GM23338 (cell line): Measurements from ENCODE around the gene ANKRD61. TPM values are rescaled to one million over a fixed set of nuclear protein-coding genes. Genes with fewer than 3 reads are reported as not detected.

ENCODE experiments used
- ATAC-seq: fragments of 200-7000 bp; cut with Tn5 transposase; 3 replicates; pipeline ENCODE4 v1.9.1; 2020
- DNase-seq: peaks from one replicate; pipeline ENCODE4 v3.0.0-alpha.2; 2015; ENCODE audit warnings: low spot score
- H2AFZ ChIP-seq: fragments of 200-600 bp; sonication (generic); 2 replicates; pipeline ENCODE4 v1.8.0; 2016; ENCODE audit warnings: antibody characterized with exemption, mild to moderate bottlenecking, moderate library complexity
- H3F3A ChIP-seq: fragments of 200-600 bp; sonication (generic); replicated peaks from 2 replicates; pipeline ENCODE4 v1.8.0; 2017; ENCODE audit warnings: antibody characterized with exemption, mixed run types, low read depth
- H3K27ac ChIP-seq: fragments of 200-600 bp; sonication (generic); 2 replicates; pipeline ENCODE4 v1.6.1; 2016; ENCODE audit warnings: low read depth
- H3K27me3 ChIP-seq: fragments of 200-600 bp; sonication (generic); 2 replicates; pipeline ENCODE4 v1.8.0; 2016; ENCODE audit warnings: mild to moderate bottlenecking, mixed run types, moderate library complexity; ENCODE audit not compliant: insufficient read depth
- H3K36me3 ChIP-seq: fragments of 200-600 bp; sonication (generic); 2 replicates; pipeline ENCODE4 v1.8.0; 2016; ENCODE audit warnings: mild to moderate bottlenecking; ENCODE audit not compliant: insufficient read depth
- H3K4me1 ChIP-seq: fragments of 200-600 bp; sonication (generic); 2 replicates; pipeline ENCODE4 v1.8.0; 2016; ENCODE audit warnings: mild to moderate bottlenecking, moderate library complexity; ENCODE audit not compliant: insufficient read depth
- H3K4me2 ChIP-seq: fragments of 200-600 bp; sonication (generic); 2 replicates; pipeline ENCODE4 v1.7.1; 2017; ENCODE audit warnings: mixed run types
- H3K4me3 ChIP-seq: fragments of 200-600 bp; sonication (generic); 2 replicates; pipeline ENCODE4 v1.6.1; 2016; ENCODE audit warnings: mixed run types
- H3K79me2 ChIP-seq: fragments of 200-600 bp; sonication (generic); replicated peaks from 2 replicates; pipeline ENCODE4 v1.8.0; 2017; ENCODE audit warnings: mild to moderate bottlenecking; ENCODE audit not compliant: insufficient read depth
- H3K9me2 ChIP-seq: fragments of 200-600 bp; sonication (generic); 2 replicates; pipeline ENCODE4 v1.8.0; 2017; ENCODE audit not compliant: insufficient read depth
- H4K20me1 ChIP-seq: fragments of 200-600 bp; sonication (generic); replicated peaks from 2 replicates; pipeline ENCODE4 v1.8.0; 2017; ENCODE audit warnings: mild to moderate bottlenecking; ENCODE audit not compliant: insufficient read depth
- H3K27ac Mint-ChIP-seq: 2 replicates; pipeline ENCODE4 v1.8.0; 2020; ENCODE audit warnings: inconsistent platforms, mild to moderate bottlenecking, moderate library complexity, mixed read lengths
- H3K27me3 Mint-ChIP-seq: 3 replicates; pipeline ENCODE4 v1.8.0; 2022; ENCODE audit warnings: low read depth, mild to moderate bottlenecking, moderate library complexity, mixed read lengths, inconsistent platforms; ENCODE audit not compliant: insufficient read depth, poor library complexity
- H3K36me3 Mint-ChIP-seq: 3 replicates; pipeline ENCODE4 v1.8.0; 2021; ENCODE audit warnings: low read depth, mild to moderate bottlenecking, inconsistent platforms, moderate library complexity, mixed read lengths
- H3K4me1 Mint-ChIP-seq: 3 replicates; pipeline ENCODE4 v1.8.0; 2020; ENCODE audit warnings: mild to moderate bottlenecking, inconsistent platforms, mixed read lengths
- H3K4me3 Mint-ChIP-seq: 3 replicates; pipeline ENCODE4 v1.8.0; 2021; ENCODE audit warnings: moderate library complexity, mild to moderate bottlenecking, inconsistent platforms, mixed read lengths
- H3K9me3 Mint-ChIP-seq: 3 replicates; pipeline ENCODE4 v1.8.0; 2020; ENCODE audit warnings: moderate library complexity, mild to moderate bottlenecking, inconsistent platforms, mixed read lengths
- CREB1 ChIP-seq: fragments of 250-450 bp; sonication (Bioruptor Pico); IDR thresholded peaks from 2 replicates; pipeline ENCODE4 v1.5.0; 2020; ENCODE audit warnings: low read depth, mild to moderate bottlenecking, moderate library complexity
- JUNB ChIP-seq: IDR thresholded peaks from one replicate; pipeline ENCODE4 v1.6.1; 2016; ENCODE audit warnings: antibody characterized with exemption; ENCODE audit not compliant: unreplicated experiment
- NANOG ChIP-seq: IDR thresholded peaks from 2 replicates; pipeline ENCODE4 v1.6.1; 2016; ENCODE audit warnings: antibody characterized with exemption, borderline replicate concordance
- STAT1 ChIP-seq: IDR thresholded peaks from one replicate; pipeline ENCODE4 v1.6.1; 2016; ENCODE audit warnings: antibody characterized with exemption; ENCODE audit not compliant: unreplicated experiment
- ZNF114 ChIP-seq: fragments of 250-450 bp; sonication (Bioruptor Pico); IDR thresholded peaks from 2 replicates; pipeline ENCODE4 v1.5.0; 2020; ENCODE audit warnings: mild to moderate bottlenecking, moderate library complexity
- ZNF331 ChIP-seq: fragments of 250-450 bp; sonication (Bioruptor Pico); IDR thresholded peaks from 2 replicates; pipeline ENCODE4 v1.5.0; 2020; ENCODE audit warnings: low read depth, mild to moderate bottlenecking, moderate library complexity
- polyA plus RNA-seq: library from polyadenylated mRNA; unstranded; fragments of >200 nt; fragmentation: Nextera tagmentation; extraction: Ambion mirVana; gene quantifications from 2 replicates; pipeline ENCODE4 v1.2.1, GENCODE V29; 2016
- total RNA-seq: library from RNA; depleted of rRNA; stranded (reverse); fragments of >200 nt; shearing (Covaris generic); gene quantifications from 2 replicates; pipeline ENCODE4 v1.2.3, GENCODE V29; 2014
- TF ChIP-seq, protein P1 (sequence below): IDR thresholded peaks from one replicate; pipeline ENCODE4 v1.6.1; 2018; ENCODE audit warnings: antibody characterized with exemption; ENCODE audit not compliant: unreplicated experiment
- TF ChIP-seq, protein P2 (sequence below): IDR thresholded peaks from 2 replicates; pipeline ENCODE4 v1.6.1; 2016; ENCODE audit warnings: antibody characterized with exemption
- TF ChIP-seq, protein P3 (sequence below), 2 experiments: fragments of 200-600 bp in 1 of 2; sonication (generic) in 1 of 2; conservative IDR thresholded peaks; 2 replicates each; pipeline versions ENCODE4 v1.5.1 to v1.6.1; 2016 to 2017; ENCODE audit warnings: antibody characterized with exemption in 2 of 2, low read depth in 2 of 2, mild to moderate bottlenecking in 2 of 2, moderate library complexity in 1 of 2

The ANKRD61 gene
- total and polyA plus RNA-seq, 2 experiments from 2014 or later = 0.42 to 1.2 TPM

DNA sequence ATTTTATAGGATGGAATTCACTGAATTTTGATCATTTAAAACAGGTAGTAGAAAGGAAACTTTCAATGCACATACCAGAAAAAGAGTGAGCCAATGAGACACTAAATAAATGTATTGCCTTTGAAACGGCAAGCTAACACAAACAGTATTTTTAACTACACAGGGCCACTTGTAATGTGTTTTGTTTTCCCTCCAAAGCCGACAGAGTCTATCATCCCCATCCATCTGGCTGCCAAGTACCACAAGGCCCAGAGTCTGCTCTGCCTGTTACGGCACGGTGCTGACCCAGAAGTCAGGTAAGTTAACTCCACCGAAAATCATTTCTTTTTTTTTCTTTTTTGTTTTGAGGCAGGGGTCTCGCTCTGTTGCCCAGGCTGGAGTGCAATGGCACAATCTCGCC is 1.5 kb downstream of the ANKRD61 start (continued):
- TF ChIP-seq, protein P1, sequence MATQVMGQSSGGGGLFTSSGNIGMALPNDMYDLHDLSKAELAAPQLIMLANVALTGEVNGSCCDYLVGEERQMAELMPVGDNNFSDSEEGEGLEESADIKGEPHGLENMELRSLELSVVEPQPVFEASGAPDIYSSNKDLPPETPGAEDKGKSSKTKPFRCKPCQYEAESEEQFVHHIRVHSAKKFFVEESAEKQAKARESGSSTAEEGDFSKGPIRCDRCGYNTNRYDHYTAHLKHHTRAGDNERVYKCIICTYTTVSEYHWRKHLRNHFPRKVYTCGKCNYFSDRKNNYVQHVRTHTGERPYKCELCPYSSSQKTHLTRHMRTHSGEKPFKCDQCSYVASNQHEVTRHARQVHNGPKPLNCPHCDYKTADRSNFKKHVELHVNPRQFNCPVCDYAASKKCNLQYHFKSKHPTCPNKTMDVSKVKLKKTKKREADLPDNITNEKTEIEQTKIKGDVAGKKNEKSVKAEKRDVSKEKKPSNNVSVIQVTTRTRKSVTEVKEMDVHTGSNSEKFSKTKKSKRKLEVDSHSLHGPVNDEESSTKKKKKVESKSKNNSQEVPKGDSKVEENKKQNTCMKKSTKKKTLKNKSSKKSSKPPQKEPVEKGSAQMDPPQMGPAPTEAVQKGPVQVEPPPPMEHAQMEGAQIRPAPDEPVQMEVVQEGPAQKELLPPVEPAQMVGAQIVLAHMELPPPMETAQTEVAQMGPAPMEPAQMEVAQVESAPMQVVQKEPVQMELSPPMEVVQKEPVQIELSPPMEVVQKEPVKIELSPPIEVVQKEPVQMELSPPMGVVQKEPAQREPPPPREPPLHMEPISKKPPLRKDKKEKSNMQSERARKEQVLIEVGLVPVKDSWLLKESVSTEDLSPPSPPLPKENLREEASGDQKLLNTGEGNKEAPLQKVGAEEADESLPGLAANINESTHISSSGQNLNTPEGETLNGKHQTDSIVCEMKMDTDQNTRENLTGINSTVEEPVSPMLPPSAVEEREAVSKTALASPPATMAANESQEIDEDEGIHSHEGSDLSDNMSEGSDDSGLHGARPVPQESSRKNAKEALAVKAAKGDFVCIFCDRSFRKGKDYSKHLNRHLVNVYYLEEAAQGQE = no peak
- TF ChIP-seq STAT1 = no peak

DNA sequence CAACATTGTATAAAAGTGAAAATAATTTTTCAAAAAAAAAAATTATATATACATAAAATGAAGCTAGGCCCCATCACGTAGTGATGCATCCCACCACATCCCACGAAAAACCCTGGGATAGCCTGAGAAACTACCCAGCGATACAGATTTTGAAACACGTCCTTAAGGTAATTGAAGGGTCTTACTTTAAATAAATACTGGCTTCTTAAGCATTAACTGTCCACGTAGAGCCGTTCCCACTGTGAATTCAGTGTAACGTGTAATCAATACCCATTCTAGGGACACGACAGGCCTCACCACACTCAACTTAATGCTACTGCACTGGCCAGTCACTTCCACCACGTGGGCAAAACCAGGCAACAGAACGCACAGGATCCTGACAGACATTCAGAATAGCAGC is 4.0 kb downstream of the ANKRD61 start:
- Mint-ChIP-seq H3K4me1 (no peaks in the 10 kb centered on the region), H3K9me3 (no peaks in the 10 kb centered on the region), H3K36me3 (peaks cover 70% of the 10 kb centered on the region), H3K27ac (no peak overlapping the region), H3K27me3 (peaks cover 4% of the 10 kb centered on the region), H3K4me3 (no peak overlapping the region)
- Histone ChIP-seq H3F3A (no peaks in the 10 kb centered on the region), H3K9me2 (no peaks in the 10 kb centered on the region), H3K79me2 (peaks cover 29% of the 10 kb centered on the region), H4K20me1 (peaks cover 19% of the 10 kb centered on the region), H3K4me3 (no peak overlapping the region), H3K27ac (no peak overlapping the region), H3K4me2 (no peak overlapping the region), H2AFZ (no peak overlapping the region), H3K27me3 (no peaks in the 10 kb centered on the region), H3K36me3 (peaks cover 49% of the 10 kb centered on the region), H3K4me1 (no peaks in the 10 kb centered on the region)
- TF ChIP-seq, protein P2, sequence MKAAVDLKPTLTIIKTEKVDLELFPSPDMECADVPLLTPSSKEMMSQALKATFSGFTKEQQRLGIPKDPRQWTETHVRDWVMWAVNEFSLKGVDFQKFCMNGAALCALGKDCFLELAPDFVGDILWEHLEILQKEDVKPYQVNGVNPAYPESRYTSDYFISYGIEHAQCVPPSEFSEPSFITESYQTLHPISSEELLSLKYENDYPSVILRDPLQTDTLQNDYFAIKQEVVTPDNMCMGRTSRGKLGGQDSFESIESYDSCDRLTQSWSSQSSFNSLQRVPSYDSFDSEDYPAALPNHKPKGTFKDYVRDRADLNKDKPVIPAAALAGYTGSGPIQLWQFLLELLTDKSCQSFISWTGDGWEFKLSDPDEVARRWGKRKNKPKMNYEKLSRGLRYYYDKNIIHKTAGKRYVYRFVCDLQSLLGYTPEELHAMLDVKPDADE = no peak
- TF ChIP-seq ZNF331 (CRISPR knock-in tag) = no peak
- no peak for TF ChIP-seq ZNF114 (CRISPR knock-in tag)
- TF ChIP-seq NANOG = no peak
- TF ChIP-seq STAT1 = no peak
- TF ChIP-seq CREB1 (CRISPR knock-in tag) = no peak
- DNase-seq (no peak), ATAC-seq (no peak)

DNA sequence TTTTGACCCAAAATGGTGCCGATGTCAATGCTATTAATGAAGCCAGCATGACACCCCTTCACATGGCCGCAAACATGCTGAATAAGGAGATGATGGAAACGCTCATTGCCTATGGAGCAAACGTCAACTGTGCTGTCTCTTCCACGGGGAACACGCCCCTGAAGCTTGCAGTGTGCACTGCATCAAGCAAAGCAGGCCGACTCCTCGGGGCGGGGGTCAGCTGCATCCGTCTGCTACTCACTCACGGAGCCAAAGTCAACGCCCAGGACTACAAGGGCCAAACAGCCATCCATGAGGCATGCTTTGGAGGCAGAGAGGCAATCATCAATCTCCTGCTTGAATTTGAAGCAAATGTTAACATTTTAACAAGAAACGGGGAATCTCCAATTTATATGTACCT is 4.5 kb downstream of the ANKRD61 start:
- Histone ChIP-seq H3K27ac (no peak overlapping the region), H3K79me2 (peaks cover 29% of the 10 kb centered on the region), H3K4me2 (no peak overlapping the region), H3K27me3 (no peaks in the 10 kb centered on the region), H3K9me2 (no peaks in the 10 kb centered on the region), H2AFZ (no peak overlapping the region), H4K20me1 (peaks cover 15% of the 10 kb centered on the region), H3F3A (no peaks in the 10 kb centered on the region), H3K36me3 (peaks cover 52% of the 10 kb centered on the region), H3K4me3 (no peak overlapping the region), H3K4me1 (no peaks in the 10 kb centered on the region)
- Mint-ChIP-seq H3K4me1 (no peaks in the 10 kb centered on the region), H3K4me3 (no peak overlapping the region), H3K9me3 (no peaks in the 10 kb centered on the region), H3K27ac (no peak overlapping the region), H3K27me3 (peaks cover 6% of the 10 kb centered on the region), H3K36me3 (peaks cover 73% of the 10 kb centered on the region)
- ATAC-seq (no peak), DNase-seq (no peak)
- TF ChIP-seq, protein P3, sequence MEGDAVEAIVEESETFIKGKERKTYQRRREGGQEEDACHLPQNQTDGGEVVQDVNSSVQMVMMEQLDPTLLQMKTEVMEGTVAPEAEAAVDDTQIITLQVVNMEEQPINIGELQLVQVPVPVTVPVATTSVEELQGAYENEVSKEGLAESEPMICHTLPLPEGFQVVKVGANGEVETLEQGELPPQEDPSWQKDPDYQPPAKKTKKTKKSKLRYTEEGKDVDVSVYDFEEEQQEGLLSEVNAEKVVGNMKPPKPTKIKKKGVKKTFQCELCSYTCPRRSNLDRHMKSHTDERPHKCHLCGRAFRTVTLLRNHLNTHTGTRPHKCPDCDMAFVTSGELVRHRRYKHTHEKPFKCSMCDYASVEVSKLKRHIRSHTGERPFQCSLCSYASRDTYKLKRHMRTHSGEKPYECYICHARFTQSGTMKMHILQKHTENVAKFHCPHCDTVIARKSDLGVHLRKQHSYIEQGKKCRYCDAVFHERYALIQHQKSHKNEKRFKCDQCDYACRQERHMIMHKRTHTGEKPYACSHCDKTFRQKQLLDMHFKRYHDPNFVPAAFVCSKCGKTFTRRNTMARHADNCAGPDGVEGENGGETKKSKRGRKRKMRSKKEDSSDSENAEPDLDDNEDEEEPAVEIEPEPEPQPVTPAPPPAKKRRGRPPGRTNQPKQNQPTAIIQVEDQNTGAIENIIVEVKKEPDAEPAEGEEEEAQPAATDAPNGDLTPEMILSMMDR (conservative IDR thresholded peaks at IDR 0.05; ENCODE audit: low read depth in 2 of 2) = no peak
- no peak for TF ChIP-seq CREB1 (CRISPR knock-in tag)
- no peak for TF ChIP-seq JUNB
- no peak for TF ChIP-seq ZNF114 (CRISPR knock-in tag)
- TF ChIP-seq STAT1 = no peak
